Stimulated activated CD4-positive, alpha-beta T cell treated with anti-CD3 and anti-CD28 coated beads, Interleukin-15, amount 100 ng/mL, for 1 hour (primary cell): ENCODE data around the gene ARID4B.
"Not testable (repeated sequence)": the region's sequence is repeated elsewhere in the genome, so short reads cannot be mapped to it uniquely, and the experiment has no call there.

Experiments used
- DNase-seq, 2 donors: peaks; one replicate each; pipeline ENCODE4 v3.0.0-alpha.2; 2020; ENCODE audit warnings: low read depth in 1 of 2, low spot score in 1 of 2

The ARID4B gene

GRCh38 chr1:235270625-235271024 lies 57.4 kb downstream of the ARID4B start:
- no peak for DNase-seq

GRCh38 chr1:235269990-235270389 lies 58.0 kb downstream of the ARID4B start:
- DNase-seq, result not testable (repeated sequence)

GRCh38 chr1:235268379-235269125 lies 59.4 kb downstream of the ARID4B start:
- DNase-seq, result no peak

- DNase-seq, result no peak
These were observed 61.0 kb downstream of the ARID4B start for GRCh38 chr1:235266967-235267366.

- DNase-seq, result no peak
These were observed 61.7 kb downstream of the ARID4B start for GRCh38 chr1:235266325-235266724.

- DNase-seq, result no peak
These were observed 62.1 kb downstream of the ARID4B start for GRCh38 chr1:235265900-235266299.

GRCh38 chr1:235264327-235264726 lies 63.7 kb downstream of the ARID4B start:
- DNase-seq, result no peak

- DNase-seq, result no peak
These were observed 65.4 kb downstream of the ARID4B start for GRCh38 chr1:235262539-235262938.

- no peak for DNase-seq
These were observed 66.7 kb downstream of the ARID4B start for GRCh38 chr1:235261243-235261642.

GRCh38 chr1:235259133-235259778 lies 68.7 kb downstream of the ARID4B start:
- DNase-seq, result no peak

GRCh38 chr1:235258068-235258467 lies 69.9 kb downstream of the ARID4B start:
- DNase-seq, result not testable (repeated sequence)

- DNase-seq, result no peak
These were observed 73.3 kb downstream of the ARID4B start for GRCh38 chr1:235254721-235255120.

- no peak for DNase-seq
These were observed 74.6 kb downstream of the ARID4B start for GRCh38 chr1:235253219-235253962.

- DNase-seq, result no peak
These were observed 77.5 kb downstream of the ARID4B start for GRCh38 chr1:235250430-235250829.

- no peak for DNase-seq
These were observed 81.7 kb downstream of the ARID4B start for GRCh38 chr1:235246022-235246948.

- no peak for DNase-seq
These were observed 82.9 kb downstream of the ARID4B start for GRCh38 chr1:235244974-235245592.

GRCh38 chr1:235240960-235241359 lies 87.0 kb downstream of the ARID4B start:
- DNase-seq, result no peak

GRCh38 chr1:235239851-235240250 lies 88.1 kb downstream of the ARID4B start:
- no peak for DNase-seq

GRCh38 chr1:235238558-235238957 lies 89.4 kb downstream of the ARID4B start:
- no peak for DNase-seq

GRCh38 chr1:235236128-235236527 lies 91.9 kb downstream of the ARID4B start:
- no peak for DNase-seq

GRCh38 chr1:235229868-235230267 lies 98.1 kb downstream of the ARID4B start:
- no peak for DNase-seq
